ENCODE data around the gene ATXN7L1. TPM values are rescaled to one million over a fixed set of nuclear protein-coding genes. Genes with fewer than 3 reads are reported as not detected.

ATXN7L1 gene
- total RNA-seq, 1 experiment from 2014 or later = 38.5 TPM

GRCh38 chr7:105638902-105639495 lies 237.4 kb downstream of the ATXN7L1 start:
- ATAC-seq = peak; percentile 63
- POLR2A ChIA-PET = interaction anchor here (0.6 to 1.0 kb wide), 8 partner anchors 13 to 500 kb away, joined by 3 to 8 read pairs (median 3); no protein-coding TSS in a partner anchor
- TF ChIP-seq ZNF121 (CRISPR knock-in tag; IDR thresholded peaks at IDR 0.05) (no peak), OVOL2 (CRISPR knock-in tag; IDR thresholded peaks at IDR 0.05; ENCODE audit: borderline replicate concordance) (no peak), ATF3 (CRISPR knock-in tag; conservative IDR thresholded peaks at IDR 0.05) (no peak), PRRX2 (CRISPR knock-in tag; IDR thresholded peaks at IDR 0.05) (no peak), ATF1 (CRISPR knock-in tag; IDR thresholded peaks at IDR 0.05) (no peak), HMGXB4 (CRISPR knock-in tag; IDR thresholded peaks at IDR 0.05) (peak; percentile 33; the same call in 1 of the 2 replicates), ZSCAN18 (CRISPR knock-in tag; IDR thresholded peaks at IDR 0.05) (no peak), ATF6 (CRISPR knock-in tag; IDR thresholded peaks at IDR 0.05) (no peak), NFE2L1 (CRISPR knock-in tag; IDR thresholded peaks at IDR 0.05) (no peak), NFYB (CRISPR knock-in tag; conservative IDR thresholded peaks at IDR 0.05; ENCODE audit: low read depth) (no peak), ELF4 (CRISPR knock-in tag; IDR thresholded peaks at IDR 0.05; ENCODE audit: low read depth) (no peak), EMX1 (CRISPR knock-in tag; IDR thresholded peaks at IDR 0.05) (no peak), ZBTB43 (CRISPR knock-in tag; IDR thresholded peaks at IDR 0.05) (0 out of 2 replicates have a peak, but pooled peaks have one; percentile 49), ZBTB21 (CRISPR knock-in tag; IDR thresholded peaks at IDR 0.05; ENCODE audit: borderline replicate concordance) (no peak), ZNF423 (CRISPR knock-in tag; IDR thresholded peaks at IDR 0.05) (peak; percentile 51; the same call in 1 of the 2 replicates), RELA (CRISPR knock-in tag; IDR thresholded peaks at IDR 0.05; ENCODE audit: borderline replicate concordance) (no peak), ZNF512 (CRISPR knock-in tag; IDR thresholded peaks at IDR 0.05; ENCODE audit: borderline replicate concordance) (no peak), STAT6 (CRISPR knock-in tag; conservative IDR thresholded peaks at IDR 0.05; ENCODE audit: low read depth) (no peak), ZNF671 (CRISPR knock-in tag; IDR thresholded peaks at IDR 0.05) (no peak), TP53 (CRISPR knock-in tag; IDR thresholded peaks at IDR 0.05) (no peak), SMAD4 (CRISPR knock-in tag; IDR thresholded peaks at IDR 0.05) (no peak), AR (CRISPR knock-in tag; IDR thresholded peaks at IDR 0.05) (peak; percentile 30; the same call in 1 of the 2 replicates), GTF2I (CRISPR knock-in tag; conservative IDR thresholded peaks at IDR 0.05) (no peak), NR1H2 (CRISPR knock-in tag; IDR thresholded peaks at IDR 0.05) (no peak)

More at GRCh38 chr7:105638902-105639495, 237.4 kb downstream of the ATXN7L1 start:
- Mint-ChIP-seq H3K27me3 (ENCODE audit: low read depth) (no peaks in the 10 kb centered on the region), H3K4me3 (peak overlapping the region; percentile 77), H3K4me1 (peaks cover 95% of the 10 kb centered on the region), H3K27ac (peak overlapping the region; percentile 100), H3K9me3 (no peaks in the 10 kb centered on the region), H3K36me3 (peaks cover 53% of the 10 kb centered on the region)
- CTCF ChIA-PET = interaction anchor here (0.7 to 4.5 kb wide), 7 partner anchors 13 to 238 kb away, joined by 3 to 29 read pairs (median 5); partner anchors contain the start of genes ATXN7L1 and RINT1
- DNase-seq (ENCODE audit: low spot score) = peak; percentile 72
